Hepatocyte (in vitro differentiated cells): Measurements from ENCODE around the gene SCAPER.

ENCODE experiments used
- CTCF ChIP-seq: fragments of 200-600 bp; sonication (generic); IDR thresholded peaks from 2 replicates; pipeline ENCODE4 v1.5.1; 2016; ENCODE audit warnings: antibody characterized with exemption, mild to moderate bottlenecking; ENCODE audit not compliant: poor library complexity
- EZH2 ChIP-seq: fragments of 200-600 bp; sonication (generic); IDR thresholded peaks from 2 replicates; pipeline ENCODE4 v1.6.1; 2016; ENCODE audit warnings: antibody characterized with exemption, mild to moderate bottlenecking, borderline replicate concordance

- TF ChIP-seq CTCF = no peak
- TF ChIP-seq EZH2 = no peak
Measured at GRCh38 chr15:76947454-76947853, 42.3 kb upstream of the SCAPER start.
